Liver (tissue), 9 donors: ENCODE results near the gene SARDH. TPM values are rescaled to one million over a fixed set of nuclear protein-coding genes. Genes with fewer than 3 reads are reported as not detected.

Experiments used
- DNase-seq: peaks from one replicate; pipeline ENCODE4 v3.0.0-alpha.2; 2017; ENCODE audit warnings: low spot score
- H3K27ac ChIP-seq, 2 donors: one replicate each; pipeline ENCODE4 v1.7.0; 2013; ENCODE audit warnings: inconsistent platforms in 2 of 2, low read length in 2 of 2, control low read depth in 1 of 2, low read depth in 1 of 2, mild to moderate bottlenecking in 1 of 2
- H3K27me3 ChIP-seq, 4 donors: one replicate each; pipeline versions ENCODE4 v1.6.1 to v1.7.0; 2013; ENCODE audit warnings: low read length in 3 of 4, inconsistent platforms in 1 of 4, mild to moderate bottlenecking in 1 of 4, moderate library complexity in 1 of 4; ENCODE audit not compliant: control insufficient read depth in 4 of 4, insufficient read depth in 4 of 4
- H3K36me3 ChIP-seq, 4 donors: one replicate each; pipeline versions ENCODE4 v1.6.1 to v1.7.0; 2013; ENCODE audit warnings: low read length in 3 of 4, mild to moderate bottlenecking in 3 of 4, low read depth in 1 of 4, moderate library complexity in 1 of 4; ENCODE audit not compliant: control insufficient read depth in 4 of 4, insufficient read depth in 3 of 4
- H3K4me1 ChIP-seq, 4 donors: one replicate each; pipeline versions ENCODE4 v1.6.1 to v1.7.0; 2013; ENCODE audit warnings: low read length in 3 of 4, mild to moderate bottlenecking in 3 of 4, moderate library complexity in 1 of 4; ENCODE audit not compliant: control insufficient read depth in 4 of 4, insufficient read depth in 4 of 4
- H3K4me3 ChIP-seq, 3 donors: one replicate each; pipeline versions ENCODE4 v1.6.1 to v1.7.0; 2013; ENCODE audit warnings: low read length in 3 of 3, control low read depth in 1 of 3, low read depth in 1 of 3, mild to moderate bottlenecking in 1 of 3
- H3K9ac ChIP-seq, 2 donors: one replicate each; pipeline ENCODE4 v1.7.0; 2013; ENCODE audit warnings: low read length in 2 of 2, mild to moderate bottlenecking in 2 of 2, moderate library complexity in 2 of 2, control low read depth in 1 of 2, low read depth in 1 of 2
- H3K9me3 ChIP-seq, 4 donors: one replicate each; pipeline versions ENCODE4 v1.6.1 to v1.7.0; 2013; ENCODE audit warnings: low read length in 3 of 4; ENCODE audit not compliant: control insufficient read depth in 4 of 4
- EGR1 ChIP-seq, 2 donors: IDR thresholded peaks; 2 replicates each; pipeline ENCODE4 v1.6.1; 2016 to 2018; ENCODE audit warnings: antibody characterized with exemption in 2 of 2, low read depth in 2 of 2
- FOXA1 ChIP-seq: IDR thresholded peaks from 2 replicates; pipeline ENCODE4 v1.6.1; 2016; ENCODE audit warnings: antibody characterized with exemption
- FOXA2 ChIP-seq: IDR thresholded peaks from 2 replicates; pipeline ENCODE4 v1.6.1; 2016; ENCODE audit warnings: antibody characterized with exemption
- HNF4A ChIP-seq, 2 donors: conservative IDR thresholded peaks; 2 replicates each; pipeline ENCODE4 v1.6.1; 2016; ENCODE audit warnings: antibody characterized with exemption in 2 of 2, mild to moderate bottlenecking in 2 of 2
- NR2F2 ChIP-seq: IDR thresholded peaks from 2 replicates; pipeline ENCODE4 v1.6.1; 2016; ENCODE audit warnings: antibody characterized with exemption
- RXRA ChIP-seq, 2 donors: IDR thresholded peaks; 2 replicates each; pipeline ENCODE4 v1.6.1; 2017 to 2018; ENCODE audit warnings: antibody characterized with exemption in 2 of 2, mild to moderate bottlenecking in 1 of 2
- SP1 ChIP-seq: IDR thresholded peaks from 2 replicates; pipeline ENCODE4 v1.6.1; 2018; ENCODE audit warnings: antibody characterized with exemption, mild to moderate bottlenecking
- TAF1 ChIP-seq: conservative IDR thresholded peaks from 2 replicates; pipeline ENCODE4 v1.6.1; 2016; ENCODE audit warnings: antibody characterized with exemption, mild to moderate bottlenecking
- YY1 ChIP-seq: IDR thresholded peaks from 2 replicates; pipeline ENCODE4 v1.6.1; 2016; ENCODE audit warnings: antibody characterized with exemption, mild to moderate bottlenecking
- WGBS: extraction: QIAGEN DNeasy Blood & Tissue Kit; methylation state at CpG from one replicate; pipeline ENCODE4 v1.1.7; 2013; 5-methylcytosine and 5-hydroxymethylcytosine counted together
- polyA plus RNA-seq, 2 donors: library from polyadenylated mRNA; stranded (reverse) in 1 of 2; unstranded in 1 of 2; fragments of 200-250 nt in 1 of 2; fragments of >200 nt in 1 of 2; fragmentation: Nextera tagmentation in 1 of 2; extraction: Ambion mirVana in 1 of 2; gene quantifications; one replicate each; pipeline versions ENCODE4 v1.2.1 to v1.2.3, GENCODE V29; 2013 to 2015
- total RNA-seq, 2 donors: library from RNA; depleted of rRNA; stranded (reverse); fragments of >200 nt; gene quantifications; one replicate each; pipeline ENCODE4 v1.2.3, GENCODE V29; 2014
- TF ChIP-seq, protein P1 (sequence below): IDR thresholded peaks from 2 replicates; pipeline ENCODE4 v1.6.1; 2016; ENCODE audit warnings: antibody characterized with exemption
- TF ChIP-seq, protein P2 (sequence below): IDR thresholded peaks from 2 replicates; pipeline ENCODE4 v1.6.1; 2016; ENCODE audit warnings: antibody characterized with exemption
- donor health status: healthy.
- donor health status: healthy.
- donor health status: healthy.
- donor health status: healthy.
- donor health status: healthy.

SARDH gene
- total and polyA plus RNA-seq, 4 donors = 53.7 to 291 (median 63.4) TPM

DNA sequence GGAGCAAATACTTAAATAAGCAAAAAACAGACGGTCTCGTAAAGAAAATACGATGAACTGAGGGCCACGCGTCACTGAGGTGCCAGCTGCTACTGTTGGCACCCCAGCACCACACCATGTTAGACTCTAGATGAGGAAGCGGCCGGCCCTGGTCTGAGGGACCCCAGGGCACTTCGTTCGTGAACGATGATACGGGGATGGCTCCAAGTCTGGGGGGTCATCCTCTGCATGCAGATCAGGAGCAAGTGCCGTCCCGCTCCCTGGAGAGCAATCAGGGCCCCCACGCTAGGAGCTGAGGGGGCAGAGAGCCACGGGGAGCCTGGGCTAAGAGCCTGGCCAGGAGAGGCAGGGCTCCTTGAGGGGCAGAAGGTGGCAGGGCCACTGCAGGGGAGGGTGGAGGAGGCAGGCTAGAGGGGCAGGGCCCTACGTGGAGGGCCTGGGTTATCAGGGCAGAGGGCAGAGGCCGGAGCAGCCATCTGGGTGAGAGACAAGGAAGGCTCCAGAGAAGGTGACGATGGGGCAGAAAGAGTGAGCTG lies 24.1 kb downstream of the SARDH start:
- H3K27ac ChIP-seq = peak overlapping the region; percentile 80 to 90
- WGBS = 82% methylated on average over 18 of the region's 18 CpGs
- H3K4me1 ChIP-seq = peaks cover 0 to 46% (median 26%) of the 10 kb centered on the region in 4 donors
- TF ChIP-seq FOXA2 (no peak), TAF1 (no peak), RXRA (IDR thresholded peaks at IDR 0.05) (no peak), NR2F2 (no peak), YY1 (no peak), SP1 (no peak), EGR1 (IDR thresholded peaks at IDR 0.05; ENCODE audit: low read depth in 2 of 2) (no peak)
- TF ChIP-seq, protein P1, sequence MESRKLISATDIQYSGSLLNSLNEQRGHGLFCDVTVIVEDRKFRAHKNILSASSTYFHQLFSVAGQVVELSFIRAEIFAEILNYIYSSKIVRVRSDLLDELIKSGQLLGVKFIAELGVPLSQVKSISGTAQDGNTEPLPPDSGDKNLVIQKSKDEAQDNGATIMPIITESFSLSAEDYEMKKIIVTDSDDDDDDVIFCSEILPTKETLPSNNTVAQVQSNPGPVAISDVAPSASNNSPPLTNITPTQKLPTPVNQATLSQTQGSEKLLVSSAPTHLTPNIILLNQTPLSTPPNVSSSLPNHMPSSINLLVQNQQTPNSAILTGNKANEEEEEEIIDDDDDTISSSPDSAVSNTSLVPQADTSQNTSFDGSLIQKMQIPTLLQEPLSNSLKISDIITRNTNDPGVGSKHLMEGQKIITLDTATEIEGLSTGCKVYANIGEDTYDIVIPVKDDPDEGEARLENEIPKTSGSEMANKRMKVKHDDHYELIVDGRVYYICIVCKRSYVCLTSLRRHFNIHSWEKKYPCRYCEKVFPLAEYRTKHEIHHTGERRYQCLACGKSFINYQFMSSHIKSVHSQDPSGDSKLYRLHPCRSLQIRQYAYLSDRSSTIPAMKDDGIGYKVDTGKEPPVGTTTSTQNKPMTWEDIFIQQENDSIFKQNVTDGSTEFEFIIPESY = no peak
- peaks cover 0 to 25% (median 9%) of the 10 kb centered on the region in 4 donors for H3K36me3 ChIP-seq
- no peaks in the 10 kb centered on the region for H3K27me3 ChIP-seq
- H3K9ac ChIP-seq = no peak overlapping the region
- DNase-seq = no peak
- H3K9me3 ChIP-seq = no peaks in the 10 kb centered on the region
- no peak overlapping the region for H3K4me3 ChIP-seq

DNA sequence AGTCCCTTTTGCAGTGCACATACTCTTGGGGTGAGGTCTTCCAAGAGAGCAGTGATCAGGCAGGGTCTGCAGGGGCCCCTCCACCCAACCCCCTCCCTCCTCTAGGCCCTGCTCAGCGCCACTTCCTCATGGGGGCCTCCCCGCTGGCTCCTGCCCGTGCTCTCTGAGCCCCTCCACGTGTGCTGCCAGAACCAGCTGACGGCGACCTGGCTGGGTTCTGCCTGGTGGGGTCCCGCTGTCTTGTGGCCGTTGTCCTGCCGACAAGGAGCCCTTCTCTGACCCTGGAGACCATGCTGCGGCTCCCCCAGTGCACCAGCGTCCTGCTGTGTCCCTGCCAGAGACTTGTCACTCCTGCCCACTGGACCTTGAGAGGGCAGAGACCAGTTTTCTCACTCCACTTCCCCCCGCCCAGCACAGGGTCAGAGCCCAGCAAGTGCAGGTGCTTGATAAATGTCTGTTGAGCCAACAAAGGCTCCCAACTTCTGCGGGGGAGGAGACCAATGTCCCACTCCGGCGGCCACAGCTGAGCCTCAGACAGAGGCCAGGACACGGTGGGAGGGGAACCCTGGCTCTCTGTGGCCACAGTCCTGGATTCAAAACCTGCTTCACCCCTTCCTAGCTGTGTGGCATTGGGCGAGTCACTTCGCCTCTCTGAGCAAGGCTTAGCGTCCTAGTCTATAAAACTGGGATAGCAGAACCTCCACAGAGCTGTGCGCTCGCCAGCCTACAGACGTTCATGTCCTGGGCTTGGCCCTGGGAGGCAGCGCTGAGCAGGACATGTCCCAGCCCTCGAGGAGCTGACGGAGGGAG lies 24.8 kb downstream of the SARDH start:
- H3K36me3 ChIP-seq = peaks cover 0 to 25% (median 8%) of the 10 kb centered on the region in 4 donors
- H3K27ac ChIP-seq = peak overlapping the region; percentile 80 to 90
- no peak for TF ChIP-seq EGR1 (IDR thresholded peaks at IDR 0.05; ENCODE audit: low read depth in 2 of 2)
- TF ChIP-seq HNF4A (conservative IDR thresholded peaks at IDR 0.05) = peak in 1 of 2 donors; percentile 35
- H3K9ac ChIP-seq = no peak overlapping the region
- no peaks in the 10 kb centered on the region for H3K27me3 ChIP-seq
- no peak overlapping the region for H3K4me3 ChIP-seq
- DNase-seq = peak; percentile 62
- peaks cover 0 to 41% (median 26%) of the 10 kb centered on the region in 4 donors for H3K4me1 ChIP-seq
- no peaks in the 10 kb centered on the region for H3K9me3 ChIP-seq
- 77% methylated on average over 25 of the region's 25 CpGs for WGBS

DNA sequence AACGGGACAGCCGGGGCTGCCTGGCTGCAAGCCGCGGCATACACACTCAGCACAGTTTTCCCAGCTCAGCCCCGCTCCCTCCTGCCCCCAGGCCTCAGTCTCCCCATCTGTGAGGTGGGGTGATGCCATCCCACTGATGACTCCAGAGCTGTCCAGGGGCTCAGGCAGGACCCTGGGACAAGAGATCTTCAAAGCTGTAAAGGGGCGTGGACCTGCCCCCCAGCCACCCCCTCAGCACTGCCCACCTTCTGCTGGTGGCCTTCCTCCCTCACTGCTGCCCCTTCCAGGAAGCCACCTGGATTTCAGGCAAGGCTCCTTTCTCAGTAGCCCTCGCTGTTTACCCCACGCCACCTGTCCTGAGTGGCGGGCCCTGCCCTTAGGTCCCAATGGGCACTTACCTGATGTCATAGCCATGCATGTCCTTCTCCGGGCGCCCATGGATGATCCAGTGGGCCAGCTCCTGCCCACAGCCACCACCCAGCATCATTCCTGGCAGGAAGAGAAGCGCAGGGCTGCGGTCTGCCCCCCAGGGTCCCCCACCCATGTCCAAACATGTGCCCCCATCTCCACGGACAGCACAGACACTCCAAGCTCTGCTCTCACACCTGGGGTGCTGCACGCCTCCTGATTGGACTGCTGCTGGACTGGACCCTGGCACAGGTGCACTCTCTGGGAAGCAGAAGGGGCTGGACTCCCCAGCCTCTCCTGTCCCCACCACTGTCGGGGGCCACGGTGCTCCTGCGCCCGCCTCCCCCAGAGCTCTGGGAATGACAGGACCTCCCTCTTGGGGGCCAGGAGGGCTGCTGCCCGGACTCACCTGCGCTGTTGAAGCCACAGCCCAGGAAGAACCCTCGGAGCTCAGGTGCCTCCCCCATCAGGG lies 25.7 kb downstream of the SARDH start:
- TF ChIP-seq TAF1 (no peak), FOXA2 (no peak), FOXA1 (no peak), HNF4A (conservative IDR thresholded peaks at IDR 0.05) (no peak)
- TF ChIP-seq, protein P2, sequence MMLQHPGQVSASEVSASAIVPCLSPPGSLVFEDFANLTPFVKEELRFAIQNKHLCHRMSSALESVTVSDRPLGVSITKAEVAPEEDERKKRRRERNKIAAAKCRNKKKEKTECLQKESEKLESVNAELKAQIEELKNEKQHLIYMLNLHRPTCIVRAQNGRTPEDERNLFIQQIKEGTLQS = no peak
- DNase-seq = no peak
- no peak overlapping the region for H3K9ac ChIP-seq
- peaks cover 0 to 29% (median 8%) of the 10 kb centered on the region in 4 donors for H3K36me3 ChIP-seq
- peaks cover 0 to 39% (median 22%) of the 10 kb centered on the region in 4 donors for H3K4me1 ChIP-seq
- 89% methylated on average over 22 of the region's 22 CpGs for WGBS
- H3K27ac ChIP-seq = peak overlapping the region; percentile 60 to 90
- no peaks in the 10 kb centered on the region for H3K9me3 ChIP-seq
- H3K27me3 ChIP-seq = no peaks in the 10 kb centered on the region
- H3K4me3 ChIP-seq = no peak overlapping the region
